ENCODE measurements around the gene FRK. TPM values are rescaled to one million over a fixed set of nuclear protein-coding genes. Genes with fewer than 3 reads are reported as not detected.

The FRK gene
- total RNA-seq, 2 experiments from 2014 or later: 0.13 to 0.46 TPM

DNA sequence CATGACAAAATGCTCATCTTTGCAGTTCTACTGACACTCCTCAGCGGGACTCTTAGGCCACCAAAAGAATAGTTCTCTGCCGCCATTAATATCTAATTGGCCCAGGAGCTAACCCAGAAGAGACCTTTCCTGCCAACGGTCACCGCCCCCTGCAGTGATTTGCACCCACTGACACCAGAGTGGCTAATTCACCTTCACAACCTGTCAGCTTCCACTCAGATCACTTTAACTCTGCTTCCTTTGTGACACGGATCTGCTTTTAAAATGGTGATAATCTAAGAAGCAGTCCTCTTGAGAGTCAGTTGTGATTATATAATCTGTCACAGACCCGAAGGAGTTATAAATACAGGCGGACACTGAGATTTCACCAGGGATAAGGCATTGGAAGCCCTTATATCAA lies 172.8 kb downstream of the FRK start:
- no peak overlapping the region for H3K4me2 ChIP-seq (ENCODE audit: low read length)
- H3K36me3 ChIP-seq (ENCODE audit: insufficient read depth, low read length): no peaks in the 10 kb centered on the region
- H3K9me3 ChIP-seq (ENCODE audit: low read length): no peaks in the 10 kb centered on the region
- no peak for DNase-seq (ENCODE audit: low spot score)
- no peaks in the 10 kb centered on the region for H4K20me1 ChIP-seq (ENCODE audit: insufficient read depth, low read length)
- no peak for TF ChIP-seq EZH2phosphoT487 (IDR thresholded peaks at IDR 0.05; ENCODE audit: borderline replicate concordance, low read depth, low read length)
- TF ChIP-seq, protein P1, sequence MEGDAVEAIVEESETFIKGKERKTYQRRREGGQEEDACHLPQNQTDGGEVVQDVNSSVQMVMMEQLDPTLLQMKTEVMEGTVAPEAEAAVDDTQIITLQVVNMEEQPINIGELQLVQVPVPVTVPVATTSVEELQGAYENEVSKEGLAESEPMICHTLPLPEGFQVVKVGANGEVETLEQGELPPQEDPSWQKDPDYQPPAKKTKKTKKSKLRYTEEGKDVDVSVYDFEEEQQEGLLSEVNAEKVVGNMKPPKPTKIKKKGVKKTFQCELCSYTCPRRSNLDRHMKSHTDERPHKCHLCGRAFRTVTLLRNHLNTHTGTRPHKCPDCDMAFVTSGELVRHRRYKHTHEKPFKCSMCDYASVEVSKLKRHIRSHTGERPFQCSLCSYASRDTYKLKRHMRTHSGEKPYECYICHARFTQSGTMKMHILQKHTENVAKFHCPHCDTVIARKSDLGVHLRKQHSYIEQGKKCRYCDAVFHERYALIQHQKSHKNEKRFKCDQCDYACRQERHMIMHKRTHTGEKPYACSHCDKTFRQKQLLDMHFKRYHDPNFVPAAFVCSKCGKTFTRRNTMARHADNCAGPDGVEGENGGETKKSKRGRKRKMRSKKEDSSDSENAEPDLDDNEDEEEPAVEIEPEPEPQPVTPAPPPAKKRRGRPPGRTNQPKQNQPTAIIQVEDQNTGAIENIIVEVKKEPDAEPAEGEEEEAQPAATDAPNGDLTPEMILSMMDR (conservative IDR thresholded peaks at IDR 0.05; ENCODE audit: low read length): no peak
- H3K79me2 ChIP-seq (ENCODE audit: insufficient read depth, low read depth, low read length): no peaks in the 10 kb centered on the region
- intact Hi-C loops (cut with micrococcal nuclease; ENCODE audit: unreplicated experiment): no loop called here
- no TSS peak for BruUV-seq (replicated peaks)
- no peaks in the 10 kb centered on the region for H3K9me2 ChIP-seq (ENCODE audit: insufficient read depth, low read length)
- H3K4me1 ChIP-seq (ENCODE audit: insufficient read depth, low read length, poor library complexity, severe bottlenecking): no peaks in the 10 kb centered on the region
- ChIA-PET CTCF (ENCODE audit: unreplicated experiment) (no interaction called here), POLR2A (no interaction called here)
- H2AFZ ChIP-seq (ENCODE audit: low read length): no peak overlapping the region
- H3K4me3 ChIP-seq (ENCODE audit: low read depth, low read length, poor library complexity, severe bottlenecking): no peak overlapping the region
- no peak overlapping the region for H3K27ac ChIP-seq (ENCODE audit: low read depth, low read length, poor library complexity, severe bottlenecking)

GRCh38 chr6:115885636-115886366 lies 174.9 kb downstream of the FRK start:
- ChIA-PET POLR2A (no interaction called here), CTCF (ENCODE audit: unreplicated experiment) (no interaction called here)
- Histone ChIP-seq H3K4me2 (ENCODE audit: low read length) (no peak overlapping the region), H3K9me2 (ENCODE audit: insufficient read depth, low read length) (no peaks in the 10 kb centered on the region), H3K79me2 (ENCODE audit: insufficient read depth, low read depth, low read length) (no peaks in the 10 kb centered on the region), H2AFZ (ENCODE audit: low read length) (no peak overlapping the region), H3K36me3 (ENCODE audit: insufficient read depth, low read length) (no peaks in the 10 kb centered on the region), H4K20me1 (ENCODE audit: insufficient read depth, low read length) (no peaks in the 10 kb centered on the region), H3K4me1 (ENCODE audit: insufficient read depth, low read length, poor library complexity, severe bottlenecking) (no peaks in the 10 kb centered on the region), H3K4me3 (ENCODE audit: low read depth, low read length, poor library complexity, severe bottlenecking) (no peak overlapping the region), H3K9me3 (ENCODE audit: low read length) (no peaks in the 10 kb centered on the region), H3K27ac (ENCODE audit: low read depth, low read length, poor library complexity, severe bottlenecking) (no peak overlapping the region)
- intact Hi-C loops (cut with micrococcal nuclease; ENCODE audit: unreplicated experiment): no loop called here
- TF ChIP-seq, protein P1 (conservative IDR thresholded peaks at IDR 0.05; ENCODE audit: low read length): no peak
- no peak for TF ChIP-seq EZH2phosphoT487 (IDR thresholded peaks at IDR 0.05; ENCODE audit: borderline replicate concordance, low read depth, low read length)
- no TSS peak for BruUV-seq (replicated peaks)
- no peak for DNase-seq (ENCODE audit: low spot score)

DNA sequence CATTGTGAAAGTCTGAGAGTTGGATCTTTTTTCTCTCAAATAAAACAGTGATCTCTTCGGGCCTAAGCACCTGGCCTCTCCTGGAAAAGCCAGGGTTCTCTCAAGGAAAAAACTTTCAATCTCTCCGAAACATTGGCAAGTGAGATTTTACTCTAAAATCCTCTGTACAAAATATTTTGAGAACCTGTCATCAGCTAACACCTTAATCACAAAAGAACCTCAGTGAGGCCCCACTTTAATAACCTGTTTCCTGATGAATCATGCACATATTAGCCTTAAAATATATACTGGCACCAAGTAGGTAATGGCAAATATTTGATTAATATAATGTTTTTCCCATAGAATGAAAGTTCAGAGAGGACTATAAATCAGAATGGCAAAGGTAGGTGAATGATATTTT lies 177.9 kb downstream of the FRK start:
- no peak for TF ChIP-seq EZH2phosphoT487 (IDR thresholded peaks at IDR 0.05; ENCODE audit: borderline replicate concordance, low read depth, low read length)
- TF ChIP-seq, protein P1 (conservative IDR thresholded peaks at IDR 0.05; ENCODE audit: low read length): no peak
- Histone ChIP-seq H3K9me3 (ENCODE audit: low read length) (no peaks in the 10 kb centered on the region), H3K27ac (ENCODE audit: low read depth, low read length, poor library complexity, severe bottlenecking) (no peak overlapping the region), H3K4me3 (ENCODE audit: low read depth, low read length, poor library complexity, severe bottlenecking) (no peak overlapping the region), H3K36me3 (ENCODE audit: insufficient read depth, low read length) (no peaks in the 10 kb centered on the region), H3K9me2 (ENCODE audit: insufficient read depth, low read length) (no peaks in the 10 kb centered on the region), H4K20me1 (ENCODE audit: insufficient read depth, low read length) (no peaks in the 10 kb centered on the region), H3K4me2 (ENCODE audit: low read length) (no peak overlapping the region), H3K4me1 (ENCODE audit: insufficient read depth, low read length, poor library complexity, severe bottlenecking) (no peaks in the 10 kb centered on the region), H3K79me2 (ENCODE audit: insufficient read depth, low read depth, low read length) (no peaks in the 10 kb centered on the region), H2AFZ (ENCODE audit: low read length) (no peak overlapping the region)
- intact Hi-C loops (cut with micrococcal nuclease; ENCODE audit: unreplicated experiment): no loop called here
- ChIA-PET CTCF (ENCODE audit: unreplicated experiment) (no interaction called here), POLR2A (no interaction called here)
- BruUV-seq (replicated peaks): no TSS peak
- DNase-seq (ENCODE audit: low spot score): no peak

Data from OCI-LY7 (cell line).